ENCODE data around the gene SCAF8. TPM values are rescaled to one million over a fixed set of nuclear protein-coding genes. Genes with fewer than 3 reads are reported as not detected.

Gene SCAF8
- total and polyA plus RNA-seq, 9 of the 15 experiments (the other 6 are each of a cell fraction or from before 2014, with no cell fraction given), result 10.5 to 46.6 (median 23.2) TPM

DNA sequence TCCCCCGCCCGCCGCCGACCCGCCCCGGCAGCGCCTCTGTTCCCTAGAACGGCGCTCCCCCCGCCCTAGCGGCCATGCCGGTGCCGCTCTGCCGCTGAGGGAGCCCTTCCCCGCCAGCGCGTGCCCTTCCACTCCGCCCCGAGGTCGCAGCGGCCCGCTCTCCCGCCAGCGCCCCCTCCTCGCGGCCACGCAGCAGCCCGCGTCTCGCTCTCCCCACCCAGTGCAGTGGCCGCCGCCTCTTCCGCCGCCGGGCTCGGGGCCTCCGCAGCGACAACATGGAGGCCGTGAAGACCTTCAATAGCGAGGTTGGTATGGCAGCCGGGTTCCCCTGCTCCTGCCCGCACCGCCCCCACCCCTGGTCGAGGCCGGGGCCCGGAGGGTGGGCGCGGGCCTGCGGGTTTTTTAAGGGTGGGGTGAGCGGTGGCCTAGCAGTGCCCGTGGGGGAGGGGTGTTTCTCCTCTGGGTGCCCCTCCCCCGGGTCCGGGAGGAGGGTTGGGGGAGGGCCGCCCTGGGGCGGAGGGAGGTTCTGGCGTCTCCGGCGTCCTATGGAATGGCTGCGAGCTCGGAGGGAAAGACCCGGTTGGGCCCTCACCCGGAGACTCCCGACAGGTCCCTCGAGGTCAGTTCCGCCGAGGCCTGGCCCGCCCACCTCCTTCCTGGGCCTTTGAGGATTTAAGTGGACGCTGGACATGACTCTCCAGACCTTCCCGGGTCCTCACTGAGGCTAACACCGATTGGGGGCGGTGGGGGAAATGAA, 588 bp downstream of the SCAF8 start (continued):
- TF ChIP-seq ZNF583 (CRISPR knock-in tag; IDR thresholded peaks at IDR 0.05), result no peak
- peak; percentile 88 for TF ChIP-seq LCOR (CRISPR knock-in tag; IDR thresholded peaks at IDR 0.05)
- no peak for TF ChIP-seq CC2D1A (IDR thresholded peaks at IDR 0.05)
- TF ChIP-seq EWSR1 (IDR thresholded peaks at IDR 0.05; ENCODE audit: borderline replicate concordance, low read depth, partially characterized antibody), result no peak
- TF ChIP-seq FOXK1 (CRISPR knock-in tag; IDR thresholded peaks at IDR 0.05; ENCODE audit: borderline replicate concordance), result 0 out of 2 replicates have a peak, but pooled peaks have one; percentile 7
- TF ChIP-seq, protein P1, sequence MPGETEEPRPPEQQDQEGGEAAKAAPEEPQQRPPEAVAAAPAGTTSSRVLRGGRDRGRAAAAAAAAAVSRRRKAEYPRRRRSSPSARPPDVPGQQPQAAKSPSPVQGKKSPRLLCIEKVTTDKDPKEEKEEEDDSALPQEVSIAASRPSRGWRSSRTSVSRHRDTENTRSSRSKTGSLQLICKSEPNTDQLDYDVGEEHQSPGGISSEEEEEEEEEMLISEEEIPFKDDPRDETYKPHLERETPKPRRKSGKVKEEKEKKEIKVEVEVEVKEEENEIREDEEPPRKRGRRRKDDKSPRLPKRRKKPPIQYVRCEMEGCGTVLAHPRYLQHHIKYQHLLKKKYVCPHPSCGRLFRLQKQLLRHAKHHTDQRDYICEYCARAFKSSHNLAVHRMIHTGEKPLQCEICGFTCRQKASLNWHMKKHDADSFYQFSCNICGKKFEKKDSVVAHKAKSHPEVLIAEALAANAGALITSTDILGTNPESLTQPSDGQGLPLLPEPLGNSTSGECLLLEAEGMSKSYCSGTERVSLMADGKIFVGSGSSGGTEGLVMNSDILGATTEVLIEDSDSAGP (CRISPR knock-in tag; IDR thresholded peaks at IDR 0.05), result no peak
- TF ChIP-seq SAFB (IDR thresholded peaks at IDR 0.05; ENCODE audit: borderline replicate concordance, low read depth, low read length), result peak; percentile 64
- peak; percentile 94 for TF ChIP-seq KDM5B (IDR thresholded peaks at IDR 0.05; ENCODE audit: insufficient replicate concordance, low read depth, low read length)
- TF ChIP-seq NCOA2 (IDR thresholded peaks at IDR 0.05; ENCODE audit: partially characterized antibody in 2 of 2), result no peak
- no peak for TF ChIP-seq MCM2 (IDR thresholded peaks at IDR 0.05; ENCODE audit: low read depth)
- no peak for TF ChIP-seq ZNF384 (IDR thresholded peaks at IDR 0.05; ENCODE audit: low read depth, low read length)
- no peak for TF ChIP-seq ZFP1 (CRISPR knock-in tag; IDR thresholded peaks at IDR 0.05)
- peak; percentile 81 for TF ChIP-seq SUPT5H (IDR thresholded peaks at IDR 0.05)
- TF ChIP-seq TRIM28 (IDR thresholded peaks at IDR 0.05), result no peak
- TF ChIP-seq, protein P2, sequence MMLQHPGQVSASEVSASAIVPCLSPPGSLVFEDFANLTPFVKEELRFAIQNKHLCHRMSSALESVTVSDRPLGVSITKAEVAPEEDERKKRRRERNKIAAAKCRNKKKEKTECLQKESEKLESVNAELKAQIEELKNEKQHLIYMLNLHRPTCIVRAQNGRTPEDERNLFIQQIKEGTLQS (IDR thresholded peaks at IDR 0.05), result no peak
- TF ChIP-seq, protein P2 (CRISPR knock-in tag; conservative IDR thresholded peaks at IDR 0.05), result no peak
- 0 out of 2 replicates have a peak, but pooled peaks have one; percentile 66 for TF ChIP-seq L3MBTL2 (IDR thresholded peaks at IDR 0.05)
- TF ChIP-seq, protein P3, sequence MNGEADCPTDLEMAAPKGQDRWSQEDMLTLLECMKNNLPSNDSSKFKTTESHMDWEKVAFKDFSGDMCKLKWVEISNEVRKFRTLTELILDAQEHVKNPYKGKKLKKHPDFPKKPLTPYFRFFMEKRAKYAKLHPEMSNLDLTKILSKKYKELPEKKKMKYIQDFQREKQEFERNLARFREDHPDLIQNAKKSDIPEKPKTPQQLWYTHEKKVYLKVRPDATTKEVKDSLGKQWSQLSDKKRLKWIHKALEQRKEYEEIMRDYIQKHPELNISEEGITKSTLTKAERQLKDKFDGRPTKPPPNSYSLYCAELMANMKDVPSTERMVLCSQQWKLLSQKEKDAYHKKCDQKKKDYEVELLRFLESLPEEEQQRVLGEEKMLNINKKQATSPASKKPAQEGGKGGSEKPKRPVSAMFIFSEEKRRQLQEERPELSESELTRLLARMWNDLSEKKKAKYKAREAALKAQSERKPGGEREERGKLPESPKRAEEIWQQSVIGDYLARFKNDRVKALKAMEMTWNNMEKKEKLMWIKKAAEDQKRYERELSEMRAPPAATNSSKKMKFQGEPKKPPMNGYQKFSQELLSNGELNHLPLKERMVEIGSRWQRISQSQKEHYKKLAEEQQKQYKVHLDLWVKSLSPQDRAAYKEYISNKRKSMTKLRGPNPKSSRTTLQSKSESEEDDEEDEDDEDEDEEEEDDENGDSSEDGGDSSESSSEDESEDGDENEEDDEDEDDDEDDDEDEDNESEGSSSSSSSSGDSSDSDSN (IDR thresholded peaks at IDR 0.05; ENCODE audit: borderline replicate concordance in 1 of 2, low read depth in 2 of 2, low read length in 2 of 2), result 0 out of 4 replicates have a peak, but pooled peaks of 1 of the 2 experiments have one; percentile 0
- 0 out of 2 replicates have a peak, but pooled peaks have one; percentile 22 for TF ChIP-seq ZNF282 (CRISPR knock-in tag; IDR thresholded peaks at IDR 0.05)
- TF ChIP-seq SMARCE1 (IDR thresholded peaks at IDR 0.05), result no peak

All from K562 (cell line).